IMR-90 (cell line): Measurements from ENCODE around the gene CAMK2B.

Experiments
- NFE2L2 ChIP-seq: fragments of 150-350 bp; IDR thresholded peaks from 2 replicates; pipeline ENCODE4 v1.6.1; 2016; ENCODE audit warnings: low read depth, mild to moderate bottlenecking, low read length
- RFX5 ChIP-seq: IDR thresholded peaks from 2 replicates; pipeline ENCODE4 v1.8.0; 2012; ENCODE audit warnings: low read depth, mild to moderate bottlenecking, low read length, moderate library complexity

DNA sequence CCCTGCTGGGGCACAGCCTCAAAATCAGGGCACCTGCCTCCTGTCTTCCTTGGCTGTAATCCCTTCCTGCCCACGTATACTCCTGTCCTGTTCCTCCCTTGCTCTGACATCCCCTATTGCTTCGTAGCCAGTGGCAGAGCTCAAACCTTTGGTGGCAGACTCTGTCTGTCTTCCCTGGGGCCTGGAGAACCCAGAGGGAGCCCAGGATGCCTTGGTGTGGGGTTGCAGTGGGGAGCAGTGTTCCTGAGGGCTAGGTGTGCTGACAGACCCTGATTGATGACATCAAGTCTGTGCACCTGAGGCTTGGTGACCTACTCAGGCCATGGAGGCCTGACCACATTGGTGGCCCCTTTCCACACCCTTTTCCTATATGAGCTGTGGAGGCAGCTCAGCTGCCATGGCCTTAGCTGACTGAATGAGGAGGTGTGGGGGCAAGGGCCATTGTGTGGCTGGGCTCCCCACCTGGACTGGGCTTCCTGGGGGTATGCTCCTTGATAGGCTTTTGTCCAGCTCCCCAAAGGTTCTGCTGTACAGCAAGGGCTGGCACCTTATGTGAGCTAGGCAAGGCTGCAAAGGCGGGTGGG is 130.7 kb downstream of the CAMK2B start:
- TF ChIP-seq RFX5 (no peak), NFE2L2 (no peak)
